PFSK-1 (cell line): ENCODE measurements around the gene APOH.

Experiments used
- FOXP2 ChIP-seq: optimal IDR thresholded peaks from 2 replicates; pipeline ENCODE3; 2011; ENCODE audit warnings: borderline replicate concordance, control low read depth, inconsistent platforms; ENCODE audit not compliant: insufficient read depth; ENCODE audit errors: extremely low read length, extremely low read depth
- POLR2AphosphoS5 ChIP-seq: IDR thresholded peaks from 2 replicates; pipeline ENCODE4 v1.6.1; 2012; ENCODE audit warnings: low read depth, mild to moderate bottlenecking, control low read depth, low read length, moderate library complexity
- SIN3A ChIP-seq: IDR thresholded peaks from 2 replicates; pipeline ENCODE4 v1.6.1; 2012; ENCODE audit warnings: mild to moderate bottlenecking, low read length, moderate library complexity, borderline replicate concordance; ENCODE audit not compliant: insufficient read depth
- TAF1 ChIP-seq: IDR thresholded peaks from 2 replicates; pipeline ENCODE4 v1.6.1; 2012; ENCODE audit warnings: low read length, control low read depth, borderline replicate concordance; ENCODE audit not compliant: insufficient read depth
- TF ChIP-seq, protein P1 (sequence below), 2 experiments: IDR thresholded peaks; 2 replicates each; pipeline versions ENCODE4 v1.6.1 to v1.8.0; 2011 to 2012; ENCODE audit warnings: low read depth in 2 of 2, low read length in 2 of 2, control low read depth in 1 of 2, inconsistent platforms in 1 of 2, mild to moderate bottlenecking in 1 of 2, moderate library complexity in 1 of 2; ENCODE audit not compliant: insufficient read depth in 1 of 2

Gene APOH

DNA sequence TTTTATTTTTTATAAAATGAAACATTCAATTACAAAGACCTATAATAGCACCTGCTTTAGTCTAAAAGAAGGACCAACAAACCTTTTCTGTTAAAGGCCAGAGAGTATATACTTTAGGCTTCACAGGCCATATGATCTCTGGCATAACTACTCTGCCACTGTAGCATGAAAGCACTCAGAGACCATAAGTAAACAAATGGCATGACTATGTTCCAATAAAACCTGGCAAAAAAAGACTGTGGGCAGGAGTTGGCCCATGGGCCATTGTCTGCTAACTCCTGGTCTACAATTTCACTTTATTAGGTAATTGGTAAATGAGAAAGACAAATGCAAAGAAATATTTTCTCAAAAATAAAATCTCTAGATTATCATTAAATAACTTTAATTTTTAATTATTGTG is 52.2 kb downstream of the APOH start:
- TF ChIP-seq POLR2AphosphoS5 (no peak), FOXP2 (no peak), TAF1 (no peak), SIN3A (no peak)
- TF ChIP-seq, protein P1, sequence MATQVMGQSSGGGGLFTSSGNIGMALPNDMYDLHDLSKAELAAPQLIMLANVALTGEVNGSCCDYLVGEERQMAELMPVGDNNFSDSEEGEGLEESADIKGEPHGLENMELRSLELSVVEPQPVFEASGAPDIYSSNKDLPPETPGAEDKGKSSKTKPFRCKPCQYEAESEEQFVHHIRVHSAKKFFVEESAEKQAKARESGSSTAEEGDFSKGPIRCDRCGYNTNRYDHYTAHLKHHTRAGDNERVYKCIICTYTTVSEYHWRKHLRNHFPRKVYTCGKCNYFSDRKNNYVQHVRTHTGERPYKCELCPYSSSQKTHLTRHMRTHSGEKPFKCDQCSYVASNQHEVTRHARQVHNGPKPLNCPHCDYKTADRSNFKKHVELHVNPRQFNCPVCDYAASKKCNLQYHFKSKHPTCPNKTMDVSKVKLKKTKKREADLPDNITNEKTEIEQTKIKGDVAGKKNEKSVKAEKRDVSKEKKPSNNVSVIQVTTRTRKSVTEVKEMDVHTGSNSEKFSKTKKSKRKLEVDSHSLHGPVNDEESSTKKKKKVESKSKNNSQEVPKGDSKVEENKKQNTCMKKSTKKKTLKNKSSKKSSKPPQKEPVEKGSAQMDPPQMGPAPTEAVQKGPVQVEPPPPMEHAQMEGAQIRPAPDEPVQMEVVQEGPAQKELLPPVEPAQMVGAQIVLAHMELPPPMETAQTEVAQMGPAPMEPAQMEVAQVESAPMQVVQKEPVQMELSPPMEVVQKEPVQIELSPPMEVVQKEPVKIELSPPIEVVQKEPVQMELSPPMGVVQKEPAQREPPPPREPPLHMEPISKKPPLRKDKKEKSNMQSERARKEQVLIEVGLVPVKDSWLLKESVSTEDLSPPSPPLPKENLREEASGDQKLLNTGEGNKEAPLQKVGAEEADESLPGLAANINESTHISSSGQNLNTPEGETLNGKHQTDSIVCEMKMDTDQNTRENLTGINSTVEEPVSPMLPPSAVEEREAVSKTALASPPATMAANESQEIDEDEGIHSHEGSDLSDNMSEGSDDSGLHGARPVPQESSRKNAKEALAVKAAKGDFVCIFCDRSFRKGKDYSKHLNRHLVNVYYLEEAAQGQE (IDR thresholded peaks at IDR 0.05; ENCODE audit: insufficient read depth in 1 of 2, low read depth in 2 of 2, low read length in 2 of 2) = no peak

DNA sequence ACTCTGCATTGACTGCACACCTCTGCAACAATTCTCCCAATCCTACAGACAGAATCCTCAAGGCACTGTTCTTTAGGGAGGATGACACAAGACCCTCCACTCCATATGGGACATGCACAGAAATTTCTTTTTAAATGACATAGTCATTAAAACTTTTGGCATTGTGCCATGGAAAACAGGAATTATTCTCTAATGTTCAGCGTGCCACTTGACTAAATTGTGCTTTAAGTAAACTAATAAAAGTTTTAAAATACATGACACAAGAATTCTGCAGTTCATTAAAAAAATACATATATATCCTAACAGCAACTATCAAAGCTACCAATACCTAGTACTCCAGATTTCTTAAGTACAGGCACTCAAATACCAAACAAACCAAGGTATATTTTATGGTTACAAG is 53.3 kb downstream of the APOH start:
- TF ChIP-seq FOXP2 (no peak), POLR2AphosphoS5 (no peak), TAF1 (no peak), SIN3A (no peak)
- TF ChIP-seq, protein P1 (IDR thresholded peaks at IDR 0.05; ENCODE audit: insufficient read depth in 1 of 2, low read depth in 2 of 2, low read length in 2 of 2) = no peak

DNA sequence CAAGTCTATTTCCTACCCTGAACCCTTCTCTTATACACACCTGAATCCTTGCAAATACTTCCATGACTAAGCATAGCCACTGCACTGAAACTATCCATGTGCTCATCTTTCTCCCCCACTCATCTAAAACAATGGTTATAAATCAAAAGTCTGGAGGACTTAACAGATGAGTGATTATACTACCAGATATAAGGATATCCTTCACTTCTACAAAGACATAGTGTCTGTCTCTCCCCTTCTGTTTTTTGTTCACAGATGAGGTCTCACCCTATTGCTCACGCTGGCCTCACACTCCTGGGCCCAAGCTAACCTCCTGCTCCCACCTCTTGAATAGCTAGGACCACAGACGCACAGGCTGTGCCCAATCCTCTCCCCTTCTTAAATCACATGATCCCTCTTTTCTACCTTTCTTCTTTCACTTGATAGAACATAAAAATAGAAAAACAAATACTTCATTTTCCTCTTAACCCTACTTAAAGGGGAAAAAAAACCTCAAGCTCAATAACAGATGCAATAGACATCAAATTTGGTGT is 56.5 kb downstream of the APOH start:
- TF ChIP-seq, protein P1 (IDR thresholded peaks at IDR 0.05; ENCODE audit: insufficient read depth in 1 of 2, low read depth in 2 of 2, low read length in 2 of 2) = no peak
- no peak for TF ChIP-seq SIN3A
- TF ChIP-seq FOXP2 = no peak
- TF ChIP-seq POLR2AphosphoS5 = no peak
- TF ChIP-seq TAF1 = no peak

DNA sequence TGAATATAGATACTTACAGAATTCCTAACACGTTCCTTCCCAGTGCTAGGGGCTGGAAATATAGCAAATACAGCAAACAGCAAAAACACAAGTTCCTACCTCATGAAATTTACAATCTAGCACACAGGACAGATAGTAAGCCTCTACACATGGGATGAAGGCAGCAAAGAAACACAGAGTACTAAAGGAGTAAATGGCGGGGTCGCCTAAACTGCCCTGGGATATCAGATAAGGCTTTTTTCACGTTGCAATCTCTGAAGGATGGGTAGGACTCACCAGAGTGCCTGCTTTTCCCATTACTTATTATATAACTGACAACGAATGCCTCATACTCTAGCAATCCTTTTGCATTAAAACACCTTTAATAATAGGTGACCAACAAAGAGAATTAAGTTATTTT is 57.1 kb downstream of the APOH start:
- TF ChIP-seq, protein P1 (IDR thresholded peaks at IDR 0.05; ENCODE audit: insufficient read depth in 1 of 2, low read depth in 2 of 2, low read length in 2 of 2) = no peak
- TF ChIP-seq TAF1 (no peak), FOXP2 (no peak), POLR2AphosphoS5 (no peak), SIN3A (no peak)

DNA sequence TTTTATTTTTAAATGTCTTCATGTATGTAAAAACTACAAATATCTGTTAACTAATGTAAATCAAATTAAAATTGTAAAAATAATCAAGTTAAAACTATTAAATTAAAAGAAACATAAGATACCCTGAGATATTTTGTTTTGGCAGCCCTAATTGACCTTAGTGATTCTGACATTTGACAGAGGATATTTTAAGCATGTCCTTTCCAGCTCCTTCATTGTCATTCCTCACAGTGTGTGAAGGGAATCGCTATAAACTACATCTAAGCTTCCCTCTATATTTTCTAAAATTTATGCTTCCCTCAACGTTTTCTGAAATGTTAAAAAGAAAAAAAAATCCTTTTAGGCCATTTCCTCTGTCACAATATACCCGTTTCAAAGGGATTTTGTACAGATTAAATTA is 57.5 kb downstream of the APOH start:
- TF ChIP-seq POLR2AphosphoS5 (no peak), FOXP2 (no peak), TAF1 (no peak), SIN3A (no peak)
- TF ChIP-seq, protein P1 (IDR thresholded peaks at IDR 0.05; ENCODE audit: insufficient read depth in 1 of 2, low read depth in 2 of 2, low read length in 2 of 2) = no peak
